GM23248 (cell line): Measurements from ENCODE around the gene SCGN. TPM values are rescaled to one million over a fixed set of nuclear protein-coding genes. Genes with fewer than 3 reads are reported as not detected.

Experiments
- DNase-seq: peaks from one replicate; pipeline ENCODE4 v3.0.0-alpha.2; 2015
- H2AFZ ChIP-seq: fragments of 200-600 bp; sonication (generic); 2 replicates; pipeline ENCODE4 v1.6.1; 2016; ENCODE audit warnings: antibody characterized with exemption
- H3F3A ChIP-seq: fragments of 200-600 bp; sonication (generic); 2 replicates; pipeline ENCODE4 v1.6.1; 2016; ENCODE audit warnings: mild to moderate bottlenecking, antibody characterized with exemption, mixed run types; ENCODE audit not compliant: insufficient read depth
- H3K27ac ChIP-seq: fragments of 200-600 bp; sonication (generic); 2 replicates; pipeline ENCODE4 v1.5.1; 2016; ENCODE audit warnings: mild to moderate bottlenecking
- H3K27me3 ChIP-seq: fragments of 200-600 bp; sonication (generic); replicated peaks from 2 replicates; pipeline ENCODE4 v1.6.1; 2016; ENCODE audit warnings: mild to moderate bottlenecking; ENCODE audit not compliant: insufficient read depth
- H3K36me3 ChIP-seq: fragments of 200-600 bp; sonication (generic); 2 replicates; pipeline ENCODE4 v1.6.1; 2016; ENCODE audit warnings: low read depth, mild to moderate bottlenecking
- H3K4me1 ChIP-seq: fragments of 200-600 bp; sonication (generic); 2 replicates; pipeline ENCODE4 v1.6.1; 2016; ENCODE audit warnings: mild to moderate bottlenecking; ENCODE audit not compliant: insufficient read depth
- H3K4me2 ChIP-seq: fragments of 200-600 bp; sonication (generic); one replicate; pipeline ENCODE4 v1.6.1; 2016; ENCODE audit warnings: mild to moderate bottlenecking; ENCODE audit not compliant: unreplicated experiment
- H3K4me3 ChIP-seq: fragments of 200-600 bp; sonication (generic); 2 replicates; pipeline ENCODE4 v1.5.1; 2016; ENCODE audit warnings: mild to moderate bottlenecking
- H3K79me2 ChIP-seq: fragments of 200-600 bp; sonication (generic); 2 replicates; pipeline ENCODE4 v1.6.1; 2016; ENCODE audit warnings: mild to moderate bottlenecking; ENCODE audit not compliant: insufficient read depth
- H3K9ac ChIP-seq: fragments of 200-600 bp; sonication (generic); 2 replicates; pipeline ENCODE4 v1.6.1; 2016; ENCODE audit warnings: mild to moderate bottlenecking
- H3K9me2 ChIP-seq: fragments of 200-600 bp; sonication (generic); 2 replicates; pipeline ENCODE4 v1.6.1; 2016; ENCODE audit warnings: mixed run types, mild to moderate bottlenecking, moderate library complexity; ENCODE audit not compliant: insufficient read depth
- H3K9me3 ChIP-seq: fragments of 200-600 bp; sonication (generic); one replicate; pipeline ENCODE4 v1.6.1; 2017; ENCODE audit warnings: low read depth
- H4K20me1 ChIP-seq: fragments of 200-600 bp; sonication (generic); 2 replicates; pipeline ENCODE4 v1.6.0; 2016; ENCODE audit not compliant: insufficient read depth
- EZH2 ChIP-seq: fragments of 200-600 bp; sonication (generic); IDR thresholded peaks from 2 replicates; pipeline ENCODE4 v1.6.1; 2018; ENCODE audit warnings: antibody characterized with exemption, mild to moderate bottlenecking; ENCODE audit not compliant: insufficient read depth, poor library complexity, severe bottlenecking
- EZH2phosphoT487 ChIP-seq: fragments of 200-600 bp; sonication (generic); IDR thresholded peaks from 2 replicates; pipeline ENCODE4 v1.6.1; 2018; ENCODE audit warnings: antibody characterized with exemption, moderate library complexity, mild to moderate bottlenecking, low read depth; ENCODE audit not compliant: insufficient read depth
- WGBS, 2 experiments: methylation state at CpG; one replicate each; pipeline ENCODE4 v1.1.6; 2015 to 2017; ENCODE audit warnings: low lambda C conversion rate in 2 of 2, low coverage in 1 of 2; ENCODE audit errors: missing lambda C conversion rate in 2 of 2; 5-methylcytosine and 5-hydroxymethylcytosine counted together
- in situ Hi-C: fragments of 300-500 bp; cut with MboI; formaldehyde crosslinking; loops from 2 replicates; pipeline ENCODE4 v1.15.0; 2020
- polyA plus RNA-seq: library from polyadenylated mRNA; unstranded; fragments of >200 nt; fragmentation: Nextera tagmentation; extraction: Ambion mirVana; gene quantifications from 2 replicates; pipeline ENCODE4 v1.2.1, GENCODE V29; 2016
- total RNA-seq: library from RNA; depleted of rRNA; stranded (reverse); fragments of >200 nt; shearing (Covaris generic); gene quantifications from 2 replicates; pipeline ENCODE4 v1.2.3, GENCODE V29; 2014

The SCGN gene
- total and polyA plus RNA-seq, 2 experiments from 2014 or later, result not detected

GRCh38 chr6:25623879-25624278, 28.1 kb upstream of the SCGN start:
- no peaks in the 10 kb centered on the region for H3K9me3 ChIP-seq
- H3K4me3 ChIP-seq, result no peak overlapping the region
- no peak for DNase-seq
- H3K9ac ChIP-seq, result no peak overlapping the region
- H3K27ac ChIP-seq, result no peak overlapping the region
- H3K27me3 ChIP-seq, result no peaks in the 10 kb centered on the region
- TF ChIP-seq EZH2phosphoT487 (no peak), EZH2 (no peak)
- in situ Hi-C loops, result loop anchor here (25.0 kb wide), 1 partner anchor 762 kb away; no protein-coding TSS in a partner anchor
- H3K4me1 ChIP-seq, result no peaks in the 10 kb centered on the region
- H4K20me1 ChIP-seq, result no peaks in the 10 kb centered on the region
- no peaks in the 10 kb centered on the region for H3K36me3 ChIP-seq
- H3K4me2 ChIP-seq, result no peak overlapping the region
- H2AFZ ChIP-seq, result no peak overlapping the region
- H3K79me2 ChIP-seq, result no peaks in the 10 kb centered on the region
- no peaks in the 10 kb centered on the region for H3F3A ChIP-seq
- no peaks in the 10 kb centered on the region for H3K9me2 ChIP-seq
- WGBS, 2 experiments, result 42 to 68% methylated on average over 1 of the region's 1 CpG

GRCh38 chr6:25627001-25627400, 25.0 kb upstream of the SCGN start:
- H3K27me3 ChIP-seq, result no peaks in the 10 kb centered on the region
- H3K79me2 ChIP-seq, result no peaks in the 10 kb centered on the region
- H3K36me3 ChIP-seq, result no peaks in the 10 kb centered on the region
- H3K4me2 ChIP-seq, result no peak overlapping the region
- no peak overlapping the region for H2AFZ ChIP-seq
- 50 to 54% methylated on average over 3 of the region's 3 CpGs for WGBS, 2 experiments
- H3K27ac ChIP-seq, result no peak overlapping the region
- no peaks in the 10 kb centered on the region for H4K20me1 ChIP-seq
- H3F3A ChIP-seq, result no peaks in the 10 kb centered on the region
- no peaks in the 10 kb centered on the region for H3K9me3 ChIP-seq
- DNase-seq, result no peak
- TF ChIP-seq EZH2, result no peak
- TF ChIP-seq EZH2phosphoT487, result no peak
- in situ Hi-C loops, result no loop called here
- H3K4me1 ChIP-seq, result no peaks in the 10 kb centered on the region
- no peak overlapping the region for H3K9ac ChIP-seq
- H3K4me3 ChIP-seq, result no peak overlapping the region
- no peaks in the 10 kb centered on the region for H3K9me2 ChIP-seq

GRCh38 chr6:25628471-25629197, 23.4 kb upstream of the SCGN start:
- Histone ChIP-seq H3K4me1 (no peaks in the 10 kb centered on the region), H4K20me1 (no peaks in the 10 kb centered on the region), H2AFZ (no peak overlapping the region), H3K4me2 (no peak overlapping the region), H3K36me3 (no peaks in the 10 kb centered on the region), H3K27me3 (no peaks in the 10 kb centered on the region), H3K79me2 (no peaks in the 10 kb centered on the region), H3K27ac (no peak overlapping the region), H3K9ac (no peak overlapping the region), H3K9me3 (no peaks in the 10 kb centered on the region), H3K4me3 (no peak overlapping the region), H3F3A (no peaks in the 10 kb centered on the region), H3K9me2 (no peaks in the 10 kb centered on the region)
- no peak for TF ChIP-seq EZH2
- no peak for TF ChIP-seq EZH2phosphoT487
- no peak for DNase-seq
- in situ Hi-C loops, result no loop called here
- WGBS, 2 experiments, result 51 to 53% methylated on average over 4 of the region's 4 CpGs

- 42 to 44% methylated on average over 4 of the region's 4 CpGs for WGBS, 2 experiments
- Histone ChIP-seq H3K27me3 (no peaks in the 10 kb centered on the region), H4K20me1 (no peaks in the 10 kb centered on the region), H3F3A (no peaks in the 10 kb centered on the region), H3K79me2 (no peaks in the 10 kb centered on the region), H3K9ac (no peak overlapping the region), H2AFZ (no peak overlapping the region), H3K36me3 (no peaks in the 10 kb centered on the region), H3K9me2 (no peaks in the 10 kb centered on the region), H3K27ac (no peak overlapping the region), H3K4me3 (no peak overlapping the region), H3K4me1 (no peaks in the 10 kb centered on the region), H3K4me2 (no peak overlapping the region), H3K9me3 (no peaks in the 10 kb centered on the region)
- TF ChIP-seq EZH2phosphoT487 (no peak), EZH2 (no peak)
- DNase-seq, result no peak
- in situ Hi-C loops, result no loop called here
These were observed 22.8 kb upstream of the SCGN start for GRCh38 chr6:25629198-25629576.
